ENCODE results near the gene AP1S2.

Gene AP1S2

DNA sequence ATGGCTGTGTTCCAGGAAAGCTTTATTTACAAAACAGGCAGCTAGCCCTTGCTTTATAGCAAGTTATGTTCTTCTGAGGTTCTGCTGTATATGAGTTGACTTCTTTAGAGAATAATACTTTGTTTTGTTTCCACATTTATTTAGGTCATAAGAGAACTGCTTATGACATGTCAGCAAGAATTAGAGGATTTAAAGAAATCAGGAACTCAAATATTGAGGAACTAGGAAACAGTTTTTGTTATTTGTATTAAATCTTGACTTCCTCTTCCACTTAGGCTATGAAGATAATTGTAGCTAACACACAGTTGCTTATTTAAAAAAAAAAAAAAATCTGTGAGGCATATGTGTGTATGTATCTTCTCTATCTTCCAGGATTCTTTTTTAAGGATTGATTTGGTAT lies 50.0 kb downstream of the AP1S2 start:
- DNase-seq: no peak

DNA sequence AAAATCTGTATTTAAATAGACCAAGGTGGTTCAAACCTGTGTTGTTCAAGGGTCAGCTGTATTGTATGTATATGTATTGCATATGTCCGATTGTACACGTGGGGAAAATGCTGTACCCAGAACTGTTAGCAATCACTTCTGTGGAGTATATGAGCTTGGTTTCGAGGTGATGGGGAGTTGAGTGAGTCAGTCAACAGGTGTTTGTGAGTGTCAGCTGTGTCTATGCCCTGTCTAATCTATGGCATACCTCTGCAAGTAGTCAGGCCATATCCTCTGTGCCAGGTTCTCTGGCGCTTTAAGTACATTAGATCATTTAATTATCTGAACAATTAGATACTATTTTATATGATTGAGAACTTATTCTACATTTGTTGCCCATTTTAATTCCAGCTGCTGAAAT lies 56.9 kb downstream of the AP1S2 start:
- no peak for DNase-seq

DNA sequence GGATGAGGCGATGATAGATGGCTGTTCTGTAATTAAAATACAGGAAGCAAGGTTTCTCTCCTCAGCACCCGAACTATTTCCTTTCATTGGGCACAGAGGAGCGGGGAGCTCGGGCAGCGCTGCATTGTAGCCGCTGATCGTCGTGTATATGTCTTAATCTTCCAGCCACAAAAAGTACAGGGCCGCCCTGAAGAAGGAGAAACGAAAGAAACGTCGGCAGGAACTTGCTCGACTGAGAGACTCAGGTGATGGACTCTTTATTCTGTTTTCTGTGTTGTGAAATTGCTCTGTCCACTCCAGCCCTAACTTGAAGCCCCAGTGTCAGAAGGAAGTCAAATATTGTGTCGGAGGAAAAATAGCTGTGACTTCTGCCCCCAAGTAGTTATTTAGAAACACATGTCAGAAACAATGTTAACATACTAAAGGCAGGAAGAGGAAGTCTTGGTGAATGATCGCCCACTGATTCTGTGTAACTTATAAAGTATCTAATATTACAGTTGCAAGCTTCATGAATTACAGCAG lies 63.8 kb downstream of the AP1S2 start:
- DNase-seq: no peak

DNA sequence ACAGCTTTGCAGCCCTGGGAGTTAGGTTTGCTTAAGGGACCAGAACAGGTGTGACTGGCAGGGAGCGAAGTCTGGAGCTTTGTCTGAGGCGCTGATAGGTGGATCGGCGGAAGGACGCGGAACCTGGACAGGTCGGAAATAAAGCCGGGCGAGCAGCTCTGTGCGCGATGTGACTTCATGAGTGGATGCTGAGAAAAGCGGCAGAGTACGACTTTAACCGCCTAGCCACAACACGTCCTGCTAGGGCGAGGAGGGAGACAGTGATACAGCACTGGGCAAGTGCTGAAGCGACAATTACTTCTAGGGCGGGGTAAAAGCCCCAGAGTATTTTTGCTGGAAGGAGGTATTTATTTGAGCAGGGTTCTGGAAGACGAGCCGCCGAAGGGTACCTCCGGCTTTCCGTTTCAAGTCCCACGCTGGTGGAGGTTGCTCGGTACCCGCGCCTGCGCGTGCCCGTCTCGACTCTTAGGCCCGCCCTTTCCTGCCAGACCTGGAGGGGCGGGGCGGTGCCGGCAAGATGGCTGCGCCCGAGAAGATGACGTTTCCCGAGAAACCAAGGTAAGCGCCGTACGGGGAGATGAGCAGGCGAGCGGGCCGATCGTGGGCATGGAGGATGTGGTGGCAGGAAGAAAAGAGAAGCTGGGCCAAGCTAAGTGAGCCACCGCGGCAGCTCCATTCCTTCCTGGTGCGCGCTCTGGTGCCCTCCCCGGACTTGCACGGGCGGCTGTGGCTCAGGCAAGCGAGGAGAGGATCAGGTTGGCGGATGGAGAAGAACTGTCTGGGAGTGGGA lies 64.4 kb downstream of the AP1S2 start, which contains the start of gene ZRSR2:
Gene ZRSR2 (plus strand): TSS at position 506 of the 790 bp plus-strand sequence. CDS start 12 bp downstream, at position 518.
- peak; percentile 90 for DNase-seq

DNA sequence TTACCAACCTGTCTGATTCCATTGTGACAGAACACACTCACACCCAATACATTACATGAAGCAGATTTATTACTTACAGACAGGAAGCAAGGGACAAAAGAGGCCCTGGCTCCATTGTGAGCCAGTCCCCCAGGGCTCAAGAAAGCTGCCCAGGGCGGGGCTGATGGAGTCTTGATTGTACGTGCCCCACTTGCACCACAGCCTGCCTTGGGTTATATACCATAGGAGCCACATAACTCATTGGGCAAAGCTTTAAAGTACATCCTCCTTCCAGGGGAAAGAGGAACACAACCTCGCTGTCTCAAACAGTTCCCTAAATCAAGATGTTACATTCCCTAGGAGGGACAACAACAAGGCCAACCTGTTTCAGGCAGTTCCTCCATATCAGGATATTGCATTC lies 67.7 kb downstream of the AP1S2 start:
- no peak for DNase-seq

DNA sequence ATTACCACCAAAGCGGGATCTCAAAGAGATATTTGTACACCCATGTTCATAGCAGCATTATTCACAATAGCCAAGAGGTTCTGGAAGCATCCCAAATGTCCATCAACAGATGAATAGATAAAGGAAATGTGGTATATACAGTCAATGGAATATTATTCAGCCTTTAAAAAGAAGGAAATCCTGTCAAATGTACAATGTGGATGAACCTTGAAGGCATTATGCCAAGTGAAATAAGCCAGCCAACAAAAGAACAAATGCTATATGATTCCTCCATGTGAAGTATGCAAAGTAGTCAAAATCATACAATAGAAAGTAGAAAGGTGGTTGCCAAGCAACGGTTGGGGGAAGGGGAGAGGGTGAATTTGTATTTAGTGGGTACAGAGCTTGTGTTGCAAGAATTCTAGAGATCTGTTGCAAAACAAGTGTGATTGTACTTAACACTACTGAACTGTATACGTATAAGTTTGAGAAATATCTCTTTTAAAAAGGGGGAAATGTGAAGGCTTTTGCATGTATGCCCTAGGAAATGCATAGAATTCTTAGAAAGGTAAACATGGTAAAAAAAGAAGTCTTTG lies 69.3 kb downstream of the AP1S2 start:
- no peak for DNase-seq

DNA sequence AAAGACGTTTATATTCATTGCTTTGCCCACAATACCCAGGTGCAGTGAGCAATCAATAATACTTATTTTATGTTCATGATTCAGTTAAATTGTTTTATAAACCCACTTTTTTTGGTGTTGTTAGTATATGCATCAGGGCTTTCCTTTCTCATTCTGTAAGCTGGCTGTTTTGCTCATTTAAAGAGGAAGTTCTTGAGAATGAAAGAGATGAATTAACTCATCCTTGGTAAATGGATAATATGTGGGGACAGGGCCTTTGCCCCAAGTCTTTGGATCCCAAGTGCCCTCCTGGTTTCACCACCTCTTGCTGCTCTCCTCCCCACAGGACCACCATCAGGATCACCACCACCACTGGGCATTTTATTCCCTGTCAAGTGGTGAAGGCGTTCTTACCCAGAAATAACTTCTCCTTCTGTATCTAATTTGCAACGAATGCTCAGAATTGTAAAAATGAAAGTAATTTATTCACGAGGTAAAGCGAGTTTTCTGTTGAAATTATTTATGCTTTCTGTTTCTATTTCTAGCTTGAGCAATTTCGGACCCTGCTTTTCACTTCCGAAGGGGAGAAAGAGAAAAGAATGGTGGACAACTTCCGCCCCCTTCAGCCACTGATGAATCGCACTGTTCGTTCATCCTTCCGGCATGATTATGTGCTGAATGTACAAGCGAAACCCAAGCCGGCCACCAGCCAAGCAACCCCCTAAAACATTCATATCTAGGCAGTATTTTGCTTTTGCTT lies 72.5 kb downstream of the AP1S2 start:
- no peak for DNase-seq
